HCT116 (cell line): ENCODE measurements around the gene BATF3. TPM values are rescaled to one million over a fixed set of nuclear protein-coding genes. Genes with fewer than 3 reads are reported as not detected.

Experiments used
- ATAC-seq: fragments of 200-7000 bp; cut with Tn5 transposase; 2 replicates; pipeline ENCODE4 v1.9.1; 2020; ENCODE audit warnings: mild to moderate bottlenecking, moderate library complexity
- BruUV-seq: library from RNA; stranded (reverse); fragments of 400-500 nt; replicated peaks from 2 replicates; lab custom pipeline; 2021; lab: Mats Ljungman, UMichigan
- CTCF ChIA-PET: fragments of 300-600 bp; sonication (Branson Sonifier 250); formaldehyde crosslinking; loops from one replicate; lab custom pipeline; 2021; ENCODE audit warnings: antibody characterized with exemption; lab: Charles Lee
- POLR2A ChIA-PET: fragments of 300-600, 350-600 bp; sonication (Branson Sonifier 250); formaldehyde crosslinking; loops from one replicate; lab custom pipeline; 2021; ENCODE audit warnings: antibody characterized with exemption; lab: Charles Lee
- RAD21 ChIA-PET, 2 experiments: fragments of 300-600 bp; sonication (Branson Sonifier 250); formaldehyde crosslinking; loops; one replicate each; lab custom pipeline; 2023; ENCODE audit warnings: low total read pairs in 2 of 2; ENCODE audit not compliant: uncharacterized antibody in 2 of 2, unreplicated experiment in 2 of 2, low non-redundant PET in 1 of 2; lab: Charles Lee
- DNase-seq: peaks from one replicate; pipeline ENCODE4 v3.0.0-alpha.2; 2010; ENCODE audit warnings: low read depth, low spot score
- H2AFZ ChIP-seq: fragments of 200-600 bp; shearing (Covaris generic), sonication (generic); 2 replicates; pipeline ENCODE4 v1.6.1; 2017; ENCODE audit warnings: low read depth, mixed run types, mixed read lengths, antibody characterized with exemption, low read length; ENCODE audit not compliant: poor library complexity, severe bottlenecking
- H3K27ac ChIP-seq: 2 replicates; pipeline ENCODE4 v1.5.1; 2012; ENCODE audit warnings: low read depth, low read length
- H3K27me3 ChIP-seq: fragments of 200-600 bp; sonication (generic); 2 replicates; pipeline ENCODE4 v1.6.1; 2016; ENCODE audit warnings: mixed run types, low read length, mixed read lengths; ENCODE audit not compliant: insufficient read depth
- H3K36me3 ChIP-seq, 2 experiments: fragments of 200-500 bp in 1 of 2; fragments of 200-600 bp in 1 of 2; sonication (Bioruptor generic) in 1 of 2; sonication (generic) in 1 of 2; 2 replicates each; pipeline versions ENCODE4 v1.5.1 to v1.6.1; 2014 to 2016; ENCODE audit warnings: low read length in 2 of 2, inconsistent platforms in 1 of 2, mixed read lengths in 1 of 2, mixed run types in 1 of 2; ENCODE audit not compliant: insufficient read depth in 2 of 2, control insufficient read depth in 1 of 2
- H3K4me1 ChIP-seq, 2 experiments: fragments of 200-600 bp in 1 of 2; sonication (generic) in 1 of 2; 2 replicates each; pipeline versions ENCODE4 v1.5.1 to v1.6.1; 2012 to 2017; ENCODE audit warnings: low read length in 2 of 2, inconsistent platforms in 1 of 2, mild to moderate bottlenecking in 1 of 2, mixed read lengths in 1 of 2, mixed run types in 1 of 2, moderate library complexity in 1 of 2; ENCODE audit not compliant: insufficient read depth in 2 of 2, control insufficient read depth in 1 of 2
- H3K4me2 ChIP-seq: fragments of 200-600 bp; sonication (generic); 2 replicates; pipeline ENCODE4 v1.6.1; 2017; ENCODE audit warnings: mixed run types, low read length, mixed read lengths
- H3K4me3 ChIP-seq, 2 experiments: fragments of 200-600 bp in 1 of 2; sonication (generic) in 1 of 2; replicated peaks in 1 of 2; 2 replicates each; pipeline ENCODE4 v1.5.1; 2011 to 2016; ENCODE audit warnings: low read length in 2 of 2, control low read depth in 1 of 2, low read depth in 1 of 2, mild to moderate bottlenecking in 1 of 2, mixed read lengths in 1 of 2, mixed run types in 1 of 2
- H3K79me2 ChIP-seq: fragments of 200-600 bp; sonication (generic); 2 replicates; pipeline ENCODE4 v1.6.1; 2017; ENCODE audit warnings: mild to moderate bottlenecking, mixed run types, low read length, moderate library complexity, mixed read lengths; ENCODE audit not compliant: insufficient read depth
- H3K9ac ChIP-seq: fragments of 200-600 bp; sonication (generic); 2 replicates; pipeline ENCODE4 v1.6.1; 2016; ENCODE audit warnings: low read length, mixed read lengths
- H3K9me2 ChIP-seq: fragments of 200-600 bp; sonication (generic), shearing (Covaris generic); 2 replicates; pipeline ENCODE4 v1.6.1; 2017; ENCODE audit warnings: mixed run types, mild to moderate bottlenecking, moderate library complexity; ENCODE audit not compliant: insufficient read depth
- H3K9me3 ChIP-seq, 2 experiments: fragments of 200-500 bp in 1 of 2; fragments of 200-600 bp in 1 of 2; sonication (Bioruptor generic) in 1 of 2; sonication (generic) in 1 of 2; 2 replicates each; pipeline ENCODE4 v1.6.1; 2014 to 2017; ENCODE audit warnings: low read length in 2 of 2, mixed read lengths in 2 of 2, inconsistent platforms in 1 of 2, low read depth in 1 of 2, mild to moderate bottlenecking in 1 of 2, mixed run types in 1 of 2, moderate library complexity in 1 of 2; ENCODE audit not compliant: control insufficient read depth in 1 of 2, insufficient read depth in 1 of 2
- H4K20me1 ChIP-seq: fragments of 200-600 bp; sonication (generic), shearing (Covaris generic); 2 replicates; pipeline ENCODE4 v1.6.1; 2017; ENCODE audit warnings: mixed run types, mild to moderate bottlenecking, moderate library complexity; ENCODE audit not compliant: insufficient read depth
- ATF3 ChIP-seq: IDR thresholded peaks from 2 replicates; pipeline ENCODE4 v1.6.1; 2012
- CTCF ChIP-seq, 3 experiments: fragments of 200-600 bp in 1 of 3; sonication (generic) in 1 of 3; IDR thresholded peaks in 2 of 3; conservative IDR thresholded peaks in 1 of 3; 2 replicates each; pipeline ENCODE4 v1.5.1; 2012 to 2017; ENCODE audit warnings: low read depth in 2 of 3, low read length in 2 of 3, antibody characterized with exemption in 1 of 3, borderline replicate concordance in 1 of 3, control low read depth in 1 of 3, mild to moderate bottlenecking in 1 of 3, mixed read lengths in 1 of 3, mixed run types in 1 of 3, moderate library complexity in 1 of 3; ENCODE audit not compliant: insufficient read depth in 1 of 3
- EGR1 ChIP-seq: IDR thresholded peaks from 2 replicates; pipeline ENCODE4 v1.6.1; 2012; ENCODE audit warnings: low read depth
- EZH2 ChIP-seq: fragments of 200-600 bp; sonication (generic); IDR thresholded peaks from 2 replicates; pipeline ENCODE4 v1.6.1; 2017; ENCODE audit warnings: antibody characterized with exemption, mixed run types
- EZH2phosphoT487 ChIP-seq: fragments of 200-600 bp; IDR thresholded peaks from 2 replicates; pipeline ENCODE4 v1.6.1; 2018; ENCODE audit warnings: antibody characterized with exemption, borderline replicate concordance
- FOSL1 ChIP-seq: IDR thresholded peaks from 2 replicates; pipeline ENCODE4 v1.6.1; 2012; ENCODE audit warnings: low read depth
- JUND ChIP-seq: IDR thresholded peaks from 2 replicates; pipeline ENCODE4 v1.6.1; 2012
- MAX ChIP-seq: IDR thresholded peaks from 2 replicates; pipeline ENCODE4 v1.6.1; 2012
- POLR2AphosphoS5 ChIP-seq: IDR thresholded peaks from 2 replicates; pipeline ENCODE4 v1.6.1; 2011; ENCODE audit warnings: mild to moderate bottlenecking, low read depth, low read length, moderate library complexity
- RAD21 ChIP-seq: IDR thresholded peaks from 2 replicates; pipeline ENCODE4 v1.6.1; 2012; ENCODE audit warnings: low read depth, mild to moderate bottlenecking
- SIN3A ChIP-seq: IDR thresholded peaks from 2 replicates; pipeline ENCODE4 v1.6.1; 2012; ENCODE audit warnings: low read depth
- SP1 ChIP-seq: IDR thresholded peaks from 2 replicates; pipeline ENCODE4 v1.6.1; 2012; ENCODE audit warnings: low read depth
- SRF ChIP-seq: IDR thresholded peaks from 2 replicates; pipeline ENCODE4 v1.6.1; 2012; ENCODE audit warnings: low read depth
- TCF7L2 ChIP-seq: IDR thresholded peaks from 2 replicates; pipeline ENCODE4 v1.7.0; 2011; ENCODE audit warnings: borderline replicate concordance, inconsistent platforms; ENCODE audit not compliant: insufficient read depth, insufficient read length; ENCODE audit errors: extremely low read depth
- YY1 ChIP-seq: IDR thresholded peaks from 2 replicates; pipeline ENCODE4 v1.6.1; 2011; ENCODE audit warnings: low read length, low read depth, moderate library complexity, mild to moderate bottlenecking; ENCODE audit not compliant: insufficient replicate concordance; ENCODE audit errors: extremely low read depth
- ZBTB33 ChIP-seq: IDR thresholded peaks from 2 replicates; pipeline ENCODE4 v1.6.1; 2011; ENCODE audit warnings: mild to moderate bottlenecking, low read length, moderate library complexity; ENCODE audit not compliant: insufficient replicate concordance; ENCODE audit errors: extremely low read depth
- ZNF274 ChIP-seq: fragments of 200-500 bp; sonication (Bioruptor generic); IDR thresholded peaks from 2 replicates; pipeline ENCODE4 v1.6.1; 2014; ENCODE audit warnings: mild to moderate bottlenecking, low read depth, low read length, inconsistent platforms
- intact Hi-C: fragments of 100-400 bp; cut with micrococcal nuclease; formaldehyde crosslinking; loops from 2 replicates; pipeline ENCODE4 v1.10.0; 2022
- total RNA-seq: library from RNA; stranded (reverse); gene quantifications from one replicate; pipeline ENCODE4 v1.2.1, GENCODE V29; 2021; ENCODE audit not compliant: unreplicated experiment

BATF3 gene
- total RNA-seq, 1 experiment from 2014 or later: 4.8 TPM

GRCh38 chr1:212687811-212688210 lies 11.8 kb downstream of the BATF3 start:
- H3K9ac ChIP-seq: no peak overlapping the region
- no peak for DNase-seq
- intact Hi-C loops: no loop called here
- BruUV-seq: no TSS peak
- H4K20me1 ChIP-seq: no peaks in the 10 kb centered on the region
- H3K9me3 ChIP-seq: no peaks in the 10 kb centered on the region
- no peak for TF ChIP-seq POLR2AphosphoS5
- no peak overlapping the region for H3K4me2 ChIP-seq
- H3K27me3 ChIP-seq: no peaks in the 10 kb centered on the region
- no peaks in the 10 kb centered on the region for H3K9me2 ChIP-seq
- H3K4me3 ChIP-seq: no peak overlapping the region
- ChIA-PET CTCF (interaction anchor here (1.0 kb wide), 1 partner anchor 62 kb away, joined by 3 read pairs; no protein-coding TSS in a partner anchor), POLR2A (no interaction called here), RAD21 (no interaction called here)
- no peak overlapping the region for H3K27ac ChIP-seq
- no peak overlapping the region for H2AFZ ChIP-seq
- no peaks in the 10 kb centered on the region for H3K36me3 ChIP-seq
- no peaks in the 10 kb centered on the region for H3K79me2 ChIP-seq
- ATAC-seq: no peak
- no peaks in the 10 kb centered on the region; a peak in 1 of 4 replicates for H3K4me1 ChIP-seq

- H3K9ac ChIP-seq: no peak overlapping the region
- H3K27ac ChIP-seq: no peak overlapping the region
- H3K4me1 ChIP-seq: no peaks in the 10 kb centered on the region; a peak in 1 of 4 replicates
- H2AFZ ChIP-seq: no peak overlapping the region
- H3K9me3 ChIP-seq: no peaks in the 10 kb centered on the region
- no TSS peak for BruUV-seq
- no peaks in the 10 kb centered on the region for H3K79me2 ChIP-seq
- ChIA-PET RAD21 (no interaction called here), CTCF (no interaction called here), POLR2A (no interaction called here)
- no peak overlapping the region for H3K4me2 ChIP-seq
- ATAC-seq: no peak
- DNase-seq: no peak
- no peak for TF ChIP-seq EZH2phosphoT487
- TF ChIP-seq MAX: no peak
- TF ChIP-seq TCF7L2: no peak
- TF ChIP-seq EZH2: no peak
- TF ChIP-seq EGR1: no peak
- no peak for TF ChIP-seq FOSL1
- TF ChIP-seq SRF: no peak
- no peak for TF ChIP-seq JUND
- no peak for TF ChIP-seq SP1
- no peak for TF ChIP-seq ATF3
- no peak for TF ChIP-seq YY1
- TF ChIP-seq SIN3A: no peak
- TF ChIP-seq ZNF274: no peak
- no peak for TF ChIP-seq POLR2AphosphoS5
- TF ChIP-seq RAD21: no peak
- no peak for TF ChIP-seq ZBTB33
- TF ChIP-seq CTCF (IDR thresholded peaks at IDR 0.05 in 2 of 3, conservative IDR thresholded peaks at IDR 0.05 in 1 of 3; ENCODE audit: borderline replicate concordance in 1 of 3, insufficient read depth in 1 of 3, low read depth in 2 of 3, low read length in 2 of 3): no peak
- intact Hi-C loops: no loop called here
- no peak overlapping the region for H3K4me3 ChIP-seq
- no peaks in the 10 kb centered on the region for H3K27me3 ChIP-seq
- H3K36me3 ChIP-seq: no peaks in the 10 kb centered on the region
- H4K20me1 ChIP-seq: no peaks in the 10 kb centered on the region
- H3K9me2 ChIP-seq: no peaks in the 10 kb centered on the region
Observed at GRCh38 chr1:212686591-212686990, 13.0 kb downstream of the BATF3 start.
